ENCODE data around the gene TNFRSF4. TPM values are rescaled to one million over a fixed set of nuclear protein-coding genes. Genes with fewer than 3 reads are reported as not detected.
"Not testable (repeated sequence)": the region's sequence is repeated elsewhere in the genome, so short reads cannot be mapped to it uniquely, and the experiment has no call there.

The TNFRSF4 gene
- total and polyA plus RNA-seq, 4 donors, result 1.0 to 3.5 (median 1.6) TPM; not detected in 1

DNA sequence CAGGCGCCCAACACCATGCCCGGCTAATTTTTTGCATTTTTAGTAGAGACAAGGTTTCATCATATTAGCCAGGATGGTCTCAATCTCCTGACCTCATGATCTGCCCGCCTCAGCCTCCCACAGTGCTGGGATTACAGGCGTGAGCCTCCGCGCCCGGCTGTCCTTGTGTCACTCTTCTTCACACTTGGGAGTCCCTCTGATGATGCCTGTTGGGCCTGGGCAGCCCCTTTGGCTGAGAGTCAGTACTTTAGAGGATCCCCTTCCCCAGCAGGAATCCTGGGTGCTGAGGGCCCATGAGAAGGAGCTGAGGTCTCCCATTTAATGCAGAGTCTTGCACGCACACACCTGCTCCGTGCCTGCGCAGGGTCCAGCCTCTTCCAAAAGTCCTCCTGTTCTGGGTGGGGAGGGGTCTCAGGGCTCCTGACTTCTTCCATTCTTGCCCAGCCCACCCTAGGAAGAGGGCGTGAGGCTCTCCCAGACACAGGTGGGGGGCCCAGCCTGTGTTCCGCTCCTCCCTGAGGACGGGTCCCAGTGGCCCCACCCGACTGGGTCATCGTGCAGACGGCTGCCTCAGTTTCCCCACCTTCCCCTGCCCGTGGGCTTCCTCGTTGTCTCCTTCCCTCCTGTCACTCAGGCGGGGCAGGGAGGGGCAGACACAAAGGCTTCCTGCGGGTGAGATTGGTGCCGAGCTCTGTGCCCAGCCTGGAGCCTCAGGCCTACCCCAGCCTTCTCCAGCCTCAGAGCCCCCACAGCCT is 36.3 kb downstream of the TNFRSF4 start:
- Histone ChIP-seq H3K27ac (ENCODE audit: low read depth in 1 of 2, low read length in 2 of 2) (no peak overlapping the region), H3K27me3 (ENCODE audit: control insufficient read depth in 1 of 2, insufficient read depth in 2 of 2, low read length in 1 of 2) (peaks cover 0 to 1% of the 10 kb centered on the region in 2 donors)

DNA sequence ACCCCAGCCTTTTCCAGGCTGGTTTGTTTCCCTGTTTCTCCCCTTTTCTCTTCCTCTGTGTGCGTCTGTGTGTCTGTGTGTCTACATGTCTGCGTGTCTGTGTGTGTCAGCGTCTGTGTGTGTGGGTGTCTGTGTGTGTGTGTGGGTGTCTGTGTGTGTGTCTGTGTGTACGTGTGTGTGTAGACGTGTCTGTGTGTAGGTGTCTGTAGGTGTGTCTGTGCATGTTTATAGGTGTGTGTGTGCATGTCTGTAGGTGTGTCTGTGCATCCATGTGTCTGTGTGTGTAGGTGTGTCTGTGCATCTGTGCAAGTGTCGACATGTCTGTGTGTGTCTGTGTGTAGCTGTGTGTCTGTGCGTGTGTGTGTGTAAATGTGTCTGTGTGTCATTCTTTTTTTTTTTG is 37.0 kb downstream of the TNFRSF4 start:
- Histone ChIP-seq H3K27ac (ENCODE audit: low read depth in 1 of 2, low read length in 2 of 2) (no peak overlapping the region), H3K27me3 (ENCODE audit: control insufficient read depth in 1 of 2, insufficient read depth in 2 of 2, low read length in 1 of 2) (peaks cover 0 to 1% of the 10 kb centered on the region in 2 donors), H3K36me3 (ENCODE audit: control insufficient read depth in 1 of 2, insufficient read depth in 2 of 2, low read length in 1 of 2) (no peaks in the 10 kb centered on the region), H3K4me3 (ENCODE audit: low read length in 2 of 2) (no peak overlapping the region), H3K9me3 (ENCODE audit: control insufficient read depth, low read length) (no peaks in the 10 kb centered on the region), H3K4me1 (ENCODE audit: control insufficient read depth in 1 of 2, insufficient read depth in 2 of 2, low read length in 2 of 2) (no peaks in the 10 kb centered on the region)
- DNase-seq (peak in 1 of 2 donors; percentile 16), ATAC-seq (ENCODE audit: low FRiP score) (no peak)
- 75 to 79% methylated on average over 7 of the region's 7 CpGs for WGBS, 2 donors
- intact Hi-C loops (cut with DNase I), result no loop called here

More for the DNA sequence above, 36.3 kb downstream of the TNFRSF4 start:
- no peak for ATAC-seq (ENCODE audit: low FRiP score)
- Histone ChIP-seq H3K4me1 (ENCODE audit: control insufficient read depth in 1 of 2, insufficient read depth in 2 of 2, low read length in 2 of 2) (no peaks in the 10 kb centered on the region), H3K9me3 (ENCODE audit: control insufficient read depth, low read length) (no peaks in the 10 kb centered on the region), H3K36me3 (ENCODE audit: control insufficient read depth in 1 of 2, insufficient read depth in 2 of 2, low read length in 1 of 2) (no peaks in the 10 kb centered on the region), H3K4me3 (ENCODE audit: low read length in 2 of 2) (no peak overlapping the region)
- peak in 1 of 2 donors; percentile 59 for DNase-seq
- intact Hi-C loops (cut with DNase I), result no loop called here
- 82% methylated on average over 21 of the region's 21 CpGs for WGBS, 2 donors

DNA sequence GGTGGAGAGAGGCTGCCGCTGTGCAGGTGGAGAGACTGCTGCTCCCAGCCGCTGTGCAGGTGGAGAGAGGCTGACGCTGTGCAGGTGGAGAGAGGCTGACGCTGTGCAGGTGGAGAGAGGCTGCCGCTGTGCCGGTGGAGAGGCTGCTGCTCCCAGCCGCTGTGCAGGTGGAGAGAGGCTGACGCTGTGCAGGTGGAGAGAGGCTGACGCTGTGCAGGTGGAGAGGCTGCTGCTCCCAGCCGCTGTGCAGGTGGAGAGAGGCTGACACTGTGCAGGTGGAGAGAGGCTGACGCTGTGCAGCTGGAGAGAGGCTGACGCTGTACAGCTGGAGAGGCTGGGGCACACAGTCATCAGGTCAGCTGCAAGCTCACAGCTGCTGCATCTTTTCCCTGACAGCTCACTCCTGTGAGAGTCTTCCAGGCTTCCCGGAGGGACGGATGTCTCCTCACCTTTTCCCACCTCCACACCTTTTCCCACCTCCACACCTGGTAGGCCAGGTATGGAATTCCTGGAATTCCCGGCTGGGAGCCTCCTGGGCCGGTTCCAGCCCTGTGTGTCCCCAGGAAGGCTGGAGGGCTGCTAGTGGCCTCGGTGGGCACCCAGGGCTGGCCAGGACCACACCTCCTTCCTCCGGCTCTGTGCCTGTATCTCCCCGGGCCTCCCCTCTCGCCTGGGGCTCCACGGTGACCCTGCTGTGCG is 37.7 kb downstream of the TNFRSF4 start:
- H3K36me3 ChIP-seq (ENCODE audit: control insufficient read depth in 1 of 2, insufficient read depth in 2 of 2, low read length in 1 of 2); H3K9me3 ChIP-seq (ENCODE audit: control insufficient read depth, low read length); ATAC-seq (ENCODE audit: low FRiP score); H3K27me3 ChIP-seq (ENCODE audit: control insufficient read depth in 1 of 2, insufficient read depth in 2 of 2, low read length in 1 of 2); H3K4me3 ChIP-seq (ENCODE audit: low read length in 2 of 2); H3K27ac ChIP-seq (ENCODE audit: low read depth in 1 of 2, low read length in 2 of 2); H3K4me1 ChIP-seq (ENCODE audit: control insufficient read depth in 1 of 2, insufficient read depth in 2 of 2, low read length in 2 of 2); intact Hi-C loops (cut with DNase I): not testable (repeated sequence)
- 49% methylated on average over 20 to 22 of the region's 22 CpGs for WGBS, 2 donors
- DNase-seq, result peak in 1 of 2 donors; percentile 38

DNA sequence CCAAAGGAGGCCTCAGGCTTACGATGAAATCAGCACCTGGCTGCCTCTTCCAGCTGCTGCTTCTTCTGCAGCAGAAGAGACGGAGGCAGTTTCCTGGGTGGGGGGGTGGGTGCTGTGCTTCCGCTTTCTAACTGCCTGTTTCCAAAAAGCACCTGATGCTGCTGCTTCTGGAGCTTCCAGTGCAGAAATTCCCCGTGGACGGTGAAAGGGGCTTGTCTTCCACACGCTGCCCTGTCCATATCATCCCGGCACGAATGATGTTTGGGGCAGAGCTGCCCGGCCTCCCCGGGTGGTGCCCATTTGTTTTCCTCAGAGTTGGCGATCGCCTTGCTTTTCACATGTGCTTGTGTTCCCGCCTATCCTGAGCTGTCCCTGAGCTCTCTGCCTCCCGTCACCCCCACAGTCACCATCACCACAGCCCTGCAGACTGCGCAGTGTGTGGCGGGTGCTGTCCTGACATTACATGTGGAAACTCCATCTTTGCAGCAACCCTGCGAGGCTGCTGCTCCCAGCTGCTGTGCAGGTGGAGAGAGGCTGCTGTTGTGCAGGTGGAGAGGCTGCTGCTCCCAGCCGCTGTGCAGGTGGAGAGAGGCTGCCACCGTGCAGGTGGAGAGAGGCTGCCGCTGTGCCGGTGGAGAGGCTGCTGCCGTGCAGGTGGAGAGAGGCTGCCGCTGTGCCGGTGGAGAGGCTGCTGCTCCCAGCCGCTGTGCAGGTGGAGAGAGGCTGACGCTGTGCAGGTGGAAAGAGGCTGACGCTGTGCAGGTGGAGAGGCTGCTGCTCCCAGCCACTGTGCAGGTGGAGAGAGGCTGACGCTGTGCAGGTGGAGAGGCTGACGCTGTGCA is 38.5 kb downstream of the TNFRSF4 start:
- DNase-seq, result peak in 1 of 2 donors; percentile 55
- Histone ChIP-seq H3K36me3 (ENCODE audit: control insufficient read depth in 1 of 2, insufficient read depth in 2 of 2, low read length in 1 of 2) (no peaks in the 10 kb centered on the region), H3K4me1 (ENCODE audit: control insufficient read depth in 1 of 2, insufficient read depth in 2 of 2, low read length in 2 of 2) (no peaks in the 10 kb centered on the region), H3K27me3 (ENCODE audit: control insufficient read depth in 1 of 2, insufficient read depth in 2 of 2, low read length in 1 of 2) (peaks cover 0 to 1% of the 10 kb centered on the region in 2 donors), H3K4me3 (ENCODE audit: low read length in 2 of 2) (no peak overlapping the region), H3K9me3 (ENCODE audit: control insufficient read depth, low read length) (no peaks in the 10 kb centered on the region), H3K27ac (ENCODE audit: low read depth in 1 of 2, low read length in 2 of 2) (no peak overlapping the region)
- intact Hi-C loops (cut with DNase I), result no loop called here
- 86 to 87% methylated on average over 29 of the region's 29 CpGs for WGBS, 2 donors
- no peak for ATAC-seq (ENCODE audit: low FRiP score)

DNA sequence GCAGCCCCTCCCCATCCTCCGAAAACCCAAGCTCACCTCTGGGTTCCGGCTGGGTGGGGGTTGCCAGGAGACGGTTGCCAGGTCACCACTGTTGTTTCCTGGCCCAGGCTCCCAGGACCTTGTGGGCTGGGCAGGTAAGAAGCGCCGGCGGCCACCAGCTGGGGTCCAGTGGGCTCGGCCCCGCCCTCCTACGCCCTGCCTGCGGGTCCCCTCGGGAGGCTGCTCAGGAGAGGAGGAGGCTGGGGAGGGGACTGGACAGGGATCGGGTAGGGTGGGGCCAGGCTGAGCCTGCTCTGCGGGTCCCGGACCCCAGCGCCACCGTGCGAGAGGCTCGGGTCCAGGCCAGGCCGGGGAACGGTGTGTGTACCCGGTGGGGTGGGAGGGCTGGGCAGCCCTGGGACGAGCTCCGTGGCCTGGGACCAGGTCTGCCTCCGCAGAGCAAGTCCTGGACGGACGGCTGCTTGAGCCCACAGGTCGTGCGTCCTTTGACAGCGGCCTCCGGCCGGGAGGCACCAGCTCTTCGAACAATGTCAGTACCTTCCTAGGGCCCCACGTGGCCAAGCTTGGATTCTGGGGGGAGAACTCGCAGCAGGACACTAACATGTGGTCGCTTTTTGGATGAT is 40.0 kb downstream of the TNFRSF4 start, which contains the start of gene TTLL10:
Gene TTLL10, plus strand, starts transcription at position 88 of the 623 bp plus-strand sequence. CDS start 5,336 bp downstream, outside the sequence.
- Histone ChIP-seq H3K27me3 (ENCODE audit: control insufficient read depth in 1 of 2, insufficient read depth in 2 of 2, low read length in 1 of 2) (peaks cover 0 to 1% of the 10 kb centered on the region in 2 donors), H3K4me1 (ENCODE audit: control insufficient read depth in 1 of 2, insufficient read depth in 2 of 2, low read length in 2 of 2) (no peaks in the 10 kb centered on the region), H3K27ac (ENCODE audit: low read depth in 1 of 2, low read length in 2 of 2) (no peak within 1 kb of the TSS), H3K36me3 (ENCODE audit: control insufficient read depth in 1 of 2, insufficient read depth in 2 of 2, low read length in 1 of 2) (no peaks in the 10 kb centered on the region), H3K4me3 (ENCODE audit: low read length in 2 of 2) (no peak within 1 kb of the TSS), H3K9me3 (ENCODE audit: control insufficient read depth, low read length) (no peaks in the 10 kb centered on the region)
- intact Hi-C loops (cut with DNase I), result no loop called here
- WGBS, 2 donors, result 6 to 13% methylated on average over 29 to 35 of the region's 35 CpGs
- DNase-seq (peak; percentile 44 to 74), ATAC-seq (ENCODE audit: low FRiP score) (no peak)

DNA sequence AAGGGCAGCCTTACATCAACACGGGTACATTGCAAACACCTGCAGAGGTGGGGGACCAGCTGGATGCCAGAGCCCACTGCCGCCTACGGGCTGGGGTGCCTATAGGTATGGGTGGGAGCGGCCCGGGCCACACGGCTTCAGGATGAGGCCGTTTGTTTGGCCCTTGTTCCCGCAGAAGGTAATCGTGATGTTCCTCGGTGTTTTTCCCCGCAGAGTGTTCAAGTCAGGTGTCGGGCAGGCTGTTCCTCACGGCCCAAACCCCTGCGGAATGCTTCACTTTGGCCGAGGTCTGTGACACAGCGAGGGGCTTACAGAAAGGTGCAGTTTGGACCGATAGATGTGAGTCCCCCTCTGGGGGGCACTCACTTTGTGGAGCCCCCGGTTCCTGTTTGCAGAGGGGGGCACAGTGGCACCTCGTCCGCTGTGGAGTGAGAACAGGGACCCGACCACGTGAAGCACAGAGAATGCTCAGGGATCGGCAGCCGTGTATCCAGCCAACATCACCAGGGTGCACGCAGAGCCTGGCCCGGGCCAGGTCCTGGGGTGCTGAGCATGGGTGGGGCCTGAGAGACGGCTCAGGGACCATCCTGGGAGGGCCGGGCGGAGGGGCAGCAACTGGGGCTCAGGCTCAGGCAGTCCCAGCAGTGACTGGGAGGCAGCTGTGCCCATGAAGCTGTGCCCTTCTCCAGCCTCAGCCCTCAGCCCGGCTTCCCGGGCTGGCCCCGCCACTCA is 40.7 kb downstream of the TNFRSF4 start:
- no peak for ATAC-seq (ENCODE audit: low FRiP score)
- H3K27ac ChIP-seq (ENCODE audit: low read depth in 1 of 2, low read length in 2 of 2), result no peak overlapping the region
- no peaks in the 10 kb centered on the region for H3K4me1 ChIP-seq (ENCODE audit: control insufficient read depth in 1 of 2, insufficient read depth in 2 of 2, low read length in 2 of 2)
- intact Hi-C loops (cut with DNase I), result no loop called here
- H3K36me3 ChIP-seq (ENCODE audit: control insufficient read depth in 1 of 2, insufficient read depth in 2 of 2, low read length in 1 of 2), result no peaks in the 10 kb centered on the region
- 33 to 47% methylated on average over 32 of the region's 32 CpGs for WGBS, 2 donors
- peak; percentile 42 to 70 for DNase-seq
- H3K27me3 ChIP-seq (ENCODE audit: control insufficient read depth in 1 of 2, insufficient read depth in 2 of 2, low read length in 1 of 2), result peaks cover 0 to 1% of the 10 kb centered on the region in 2 donors
- no peaks in the 10 kb centered on the region for H3K9me3 ChIP-seq (ENCODE audit: control insufficient read depth, low read length)
- H3K4me3 ChIP-seq (ENCODE audit: low read length in 2 of 2), result no peak overlapping the region

DNA sequence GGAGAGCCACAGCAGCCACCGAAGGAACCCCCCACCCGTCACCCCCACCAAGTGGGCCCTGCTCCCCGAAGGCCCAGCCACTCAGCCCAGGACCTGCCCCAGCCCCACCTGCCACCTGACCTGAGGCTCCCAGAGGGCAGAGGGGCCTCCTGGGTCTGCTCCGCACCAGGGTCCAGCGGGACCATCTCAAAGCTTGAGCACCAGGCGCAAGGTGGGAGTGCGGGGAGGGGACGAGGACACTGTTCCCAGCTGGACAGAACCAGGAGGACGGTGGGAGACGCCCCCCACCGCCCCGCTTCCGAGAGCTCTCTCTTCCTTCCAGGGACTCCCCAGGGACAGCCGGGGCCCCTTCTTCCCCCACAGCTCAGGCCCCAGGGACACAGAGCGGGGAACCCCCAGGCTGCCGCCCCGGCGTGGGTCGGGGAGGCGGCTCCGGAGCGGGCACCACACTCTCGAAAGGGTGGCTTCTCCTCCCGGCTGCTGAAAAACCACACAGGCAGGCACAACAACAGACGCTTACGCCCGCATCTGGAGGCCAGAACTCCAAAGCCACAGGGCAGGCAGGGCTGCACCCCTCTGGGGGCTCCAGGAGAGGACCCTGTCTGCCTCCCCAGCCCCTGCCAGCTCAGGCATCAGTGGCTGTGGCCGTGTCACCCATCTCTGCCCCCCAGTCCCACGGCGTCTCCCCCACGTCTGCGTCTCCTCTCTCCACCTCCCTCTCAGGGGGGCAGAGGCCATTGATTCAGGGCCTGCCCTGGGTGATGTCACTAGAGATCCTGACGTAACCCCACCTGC is 42.2 kb downstream of the TNFRSF4 start:
- Histone ChIP-seq H3K36me3 (ENCODE audit: control insufficient read depth in 1 of 2, insufficient read depth in 2 of 2, low read length in 1 of 2) (no peaks in the 10 kb centered on the region), H3K27ac (ENCODE audit: low read depth in 1 of 2, low read length in 2 of 2) (no peak overlapping the region), H3K27me3 (ENCODE audit: control insufficient read depth in 1 of 2, insufficient read depth in 2 of 2, low read length in 1 of 2) (no peaks in the 10 kb centered on the region), H3K9me3 (ENCODE audit: control insufficient read depth, low read length) (no peaks in the 10 kb centered on the region), H3K4me3 (ENCODE audit: low read length in 2 of 2) (no peak overlapping the region), H3K4me1 (ENCODE audit: control insufficient read depth in 1 of 2, insufficient read depth in 2 of 2, low read length in 2 of 2) (no peaks in the 10 kb centered on the region)
- intact Hi-C loops (cut with DNase I), result no loop called here
- WGBS, 2 donors, result 76% methylated on average over 33 of the region's 33 CpGs
- peak in 1 of 2 donors; percentile 64 for DNase-seq
- no peak for ATAC-seq (ENCODE audit: low FRiP score)

Measured in aorta (tissue), 5 donors.